ENCODE data around the gene RPS17.

RPS17 gene

DNA sequence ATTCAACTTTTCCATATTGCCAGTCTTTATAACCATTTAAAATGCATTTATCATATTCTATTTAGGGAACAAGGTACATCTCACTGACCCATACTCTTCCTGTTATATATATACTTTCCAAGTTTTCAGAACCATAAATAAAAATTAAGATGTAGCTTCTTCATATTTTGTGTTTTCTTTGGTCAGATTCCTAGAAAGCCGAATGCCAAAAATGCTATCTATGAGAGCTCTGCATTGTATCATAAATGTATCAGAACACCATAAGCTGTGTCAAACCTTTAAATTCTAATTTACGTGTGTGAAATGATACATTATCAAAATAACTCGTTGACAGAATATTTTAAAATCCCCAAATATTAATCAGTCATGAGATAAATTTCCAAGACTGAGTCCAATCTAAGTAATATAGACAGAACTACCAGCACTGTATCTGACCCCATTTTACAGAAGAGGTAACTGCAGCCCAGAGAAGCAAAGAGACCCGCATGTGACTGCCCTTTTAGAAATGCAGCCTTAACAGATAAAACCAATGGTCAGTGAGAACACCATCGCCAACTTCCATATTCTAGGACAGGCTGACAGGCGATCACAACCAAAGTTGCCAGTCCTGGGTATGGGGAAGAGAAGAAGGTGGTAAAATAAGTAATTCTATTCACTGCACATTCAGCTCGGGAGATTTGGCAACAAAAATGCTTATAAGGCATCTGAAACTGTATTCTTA, 16.2 kb upstream of the RPS17 start:
- DNase-seq = no peak
- TF ChIP-seq GATA1 (IDR thresholded peaks at IDR 0.05; ENCODE audit: low read depth, low read length) = no peak
- no peak for TF ChIP-seq POLR2A (IDR thresholded peaks at IDR 0.05; ENCODE audit: low read length)

- no peak for DNase-seq
- no peak for TF ChIP-seq GATA1 (IDR thresholded peaks at IDR 0.05; ENCODE audit: low read depth, low read length)
- TF ChIP-seq POLR2A (IDR thresholded peaks at IDR 0.05; ENCODE audit: low read length) = no peak
These were observed 14.6 kb upstream of the RPS17 start for GRCh38 chr15:82554849-82555248.

DNA sequence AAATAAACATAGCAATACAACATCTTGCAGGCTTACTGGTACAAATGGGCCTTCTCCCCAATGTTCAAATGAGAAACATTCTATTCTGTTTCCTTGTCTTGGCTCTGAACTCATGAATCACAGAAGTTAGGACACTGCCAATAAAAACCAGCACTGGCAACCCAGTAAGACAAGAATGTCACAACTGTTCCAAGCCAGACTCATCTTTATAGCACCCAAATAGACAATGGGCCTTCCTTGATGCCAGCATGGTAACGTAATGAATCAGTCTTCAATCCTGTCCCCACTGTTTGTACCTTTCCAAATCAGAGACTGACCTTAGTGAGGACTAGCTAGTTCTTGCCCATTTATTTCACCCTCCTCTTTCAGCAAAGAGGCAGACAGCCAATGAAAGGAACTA, 14.1 kb upstream of the RPS17 start:
- no peak for TF ChIP-seq POLR2A (IDR thresholded peaks at IDR 0.05; ENCODE audit: low read length)
- no peak for TF ChIP-seq GATA1 (IDR thresholded peaks at IDR 0.05; ENCODE audit: low read depth, low read length)
- no peak for DNase-seq

DNA sequence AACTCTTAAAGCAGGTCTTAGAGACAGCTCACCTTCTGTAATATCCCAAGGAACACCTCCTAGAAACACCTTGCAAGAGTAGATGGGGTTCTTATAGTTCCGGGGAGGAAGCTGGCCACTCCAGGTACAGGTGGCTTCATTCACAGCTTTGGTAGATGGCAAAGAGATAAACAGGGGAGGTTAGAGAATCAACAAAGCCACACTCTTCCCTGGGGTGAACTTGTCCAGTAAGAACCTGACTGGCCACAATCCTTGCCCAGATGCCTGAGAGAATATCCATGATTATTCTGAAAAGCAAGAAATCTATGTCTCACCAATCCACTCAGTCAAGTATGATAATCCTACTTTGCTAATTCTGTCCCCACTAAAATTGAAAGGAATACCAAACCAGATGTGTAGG, 13.6 kb upstream of the RPS17 start:
- no peak for TF ChIP-seq POLR2A (IDR thresholded peaks at IDR 0.05; ENCODE audit: low read length)
- no peak for TF ChIP-seq GATA1 (IDR thresholded peaks at IDR 0.05; ENCODE audit: low read depth, low read length)
- DNase-seq = no peak

GRCh38 chr15:82552861-82553260, 12.6 kb upstream of the RPS17 start:
- TF ChIP-seq GATA1 (IDR thresholded peaks at IDR 0.05; ENCODE audit: low read depth, low read length) (no peak), POLR2A (IDR thresholded peaks at IDR 0.05; ENCODE audit: low read length) (no peak)
- DNase-seq = no peak

DNA sequence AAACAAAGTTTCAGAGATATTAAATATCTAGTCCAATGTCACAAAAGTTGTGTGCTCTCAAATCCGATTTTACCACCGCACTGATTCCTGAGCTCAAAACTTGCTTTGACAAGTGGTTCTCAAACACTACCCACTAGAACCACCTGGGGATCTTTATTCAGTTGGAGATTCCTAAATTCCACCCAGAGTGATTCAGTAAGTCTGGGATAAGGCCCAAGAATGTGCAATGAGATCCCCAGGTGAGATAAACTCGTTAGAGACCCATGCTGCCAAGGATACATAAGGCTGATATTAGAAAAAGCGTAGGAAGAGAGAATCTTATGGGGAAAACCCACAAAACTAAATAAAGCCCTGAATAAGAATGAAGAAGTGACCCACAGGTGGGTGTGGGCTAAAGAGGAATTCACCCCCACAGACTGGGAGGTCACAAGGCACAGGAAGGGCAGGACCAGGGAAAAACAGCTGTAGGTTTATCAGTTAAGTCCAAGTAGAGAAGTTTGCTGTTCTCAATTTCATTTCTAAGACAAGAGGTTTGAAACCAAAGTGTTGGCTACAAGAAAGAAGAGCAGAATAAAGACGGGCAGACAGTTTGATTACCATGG, 11.5 kb upstream of the RPS17 start:
- TF ChIP-seq GATA1 (IDR thresholded peaks at IDR 0.05; ENCODE audit: low read depth, low read length) (no peak), POLR2A (IDR thresholded peaks at IDR 0.05; ENCODE audit: low read length) (no peak)
- DNase-seq = no peak

DNA sequence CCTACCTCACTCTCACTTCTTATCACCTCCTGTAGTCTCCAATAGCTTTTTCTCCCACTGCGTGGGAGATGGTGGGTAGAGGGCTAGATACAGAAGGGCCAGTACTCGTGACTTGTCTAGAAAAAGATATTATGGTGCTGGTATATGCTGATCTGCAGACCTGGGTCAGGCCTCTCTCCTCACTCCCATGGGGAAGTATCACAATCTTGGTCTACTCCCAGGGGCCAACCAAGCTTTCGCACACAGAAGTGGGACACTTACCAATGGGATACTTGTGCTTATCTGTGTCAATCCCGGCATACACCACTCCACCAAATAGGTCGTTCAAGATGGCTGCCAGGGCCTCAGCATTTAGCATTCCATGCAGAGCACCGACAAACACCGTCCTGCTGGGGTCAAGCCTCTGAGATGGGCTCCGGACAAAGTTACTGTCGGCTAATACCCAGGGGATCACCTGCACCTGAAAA, 9.0 kb upstream of the RPS17 start:
- no peak for DNase-seq
- TF ChIP-seq GATA1 (IDR thresholded peaks at IDR 0.05; ENCODE audit: low read depth, low read length) = no peak
- TF ChIP-seq POLR2A (IDR thresholded peaks at IDR 0.05; ENCODE audit: low read length) = no peak

DNA sequence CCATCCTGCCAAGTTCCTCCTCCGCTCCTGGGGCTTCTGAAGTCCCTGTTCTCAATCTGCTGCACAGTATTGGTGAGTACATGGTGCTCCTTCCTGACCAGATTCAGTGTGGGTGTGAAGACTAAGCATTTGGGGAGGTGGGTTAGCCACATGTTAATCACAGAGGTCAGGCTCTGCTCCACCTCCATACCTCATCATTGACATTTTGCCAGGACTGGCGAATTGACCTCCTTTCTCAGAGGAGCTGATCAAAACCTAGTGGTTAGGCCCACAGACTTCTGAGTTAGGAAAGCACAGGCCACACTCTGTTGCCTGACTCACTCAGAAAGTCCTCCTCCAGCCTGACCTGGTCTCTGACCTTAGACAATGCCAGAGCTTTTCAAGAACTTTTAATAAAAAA, 8.4 kb upstream of the RPS17 start:
- TF ChIP-seq POLR2A (IDR thresholded peaks at IDR 0.05; ENCODE audit: low read length) = no peak
- no peak for TF ChIP-seq GATA1 (IDR thresholded peaks at IDR 0.05; ENCODE audit: low read depth, low read length)
- DNase-seq = no peak

DNA sequence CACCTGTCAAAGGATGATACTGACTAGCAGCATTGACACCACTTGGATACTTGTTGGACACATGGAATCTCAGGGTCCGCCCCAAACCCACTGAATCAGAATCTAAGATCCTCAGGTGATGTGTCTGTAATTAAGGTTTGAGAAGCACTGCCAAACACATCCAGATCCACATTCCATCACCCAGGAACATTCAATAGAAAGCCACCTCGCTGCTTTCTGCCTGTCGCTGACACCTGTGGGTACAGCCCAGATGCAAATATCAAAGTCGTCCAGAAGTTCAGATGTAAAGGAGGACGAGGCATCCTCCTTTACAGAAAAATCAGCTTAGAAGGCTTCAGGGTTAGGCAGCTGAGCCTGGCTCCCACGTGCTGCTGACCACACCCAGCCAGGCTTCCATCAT, 5.2 kb upstream of the RPS17 start:
- no peak for TF ChIP-seq GATA1 (IDR thresholded peaks at IDR 0.05; ENCODE audit: low read depth, low read length)
- TF ChIP-seq POLR2A (IDR thresholded peaks at IDR 0.05; ENCODE audit: low read length) = no peak
- DNase-seq = no peak

- DNase-seq = no peak
- no peak for TF ChIP-seq POLR2A (IDR thresholded peaks at IDR 0.05; ENCODE audit: low read length)
- TF ChIP-seq GATA1 (IDR thresholded peaks at IDR 0.05; ENCODE audit: low read depth, low read length) = no peak
These were observed 4.7 kb upstream of the RPS17 start for GRCh38 chr15:82545002-82545401.

GRCh38 chr15:82544431-82544830, 4.2 kb upstream of the RPS17 start:
- TF ChIP-seq POLR2A (IDR thresholded peaks at IDR 0.05; ENCODE audit: low read length) = no peak
- TF ChIP-seq GATA1 (IDR thresholded peaks at IDR 0.05; ENCODE audit: low read depth, low read length) = no peak
- DNase-seq = no peak

- TF ChIP-seq GATA1 (IDR thresholded peaks at IDR 0.05; ENCODE audit: low read depth, low read length) (no peak), POLR2A (IDR thresholded peaks at IDR 0.05; ENCODE audit: low read length) (no peak)
- peak; percentile 6 to 14 for DNase-seq
These were observed 2.9 kb upstream of the RPS17 start for GRCh38 chr15:82543160-82543559.

GRCh38 chr15:82540984-82541431, 751 bp upstream of the RPS17 start:
- no peak for DNase-seq

GRCh38 chr15:82539691-82540054, 584 bp downstream of the RPS17 start:
- TF ChIP-seq POLR2A (IDR thresholded peaks at IDR 0.05; ENCODE audit: low read length) = no peak
- TF ChIP-seq GATA1 (IDR thresholded peaks at IDR 0.05; ENCODE audit: low read depth, low read length) = no peak
- no peak for DNase-seq

More at GRCh38 chr15:82540984-82541431, 751 bp upstream of the RPS17 start:
- TF ChIP-seq POLR2A (IDR thresholded peaks at IDR 0.05; ENCODE audit: low read length) (no peak), GATA1 (IDR thresholded peaks at IDR 0.05; ENCODE audit: low read depth, low read length) (no peak)

Measured in erythroblast (primary cell).